SK-N-SH treated with all-trans-retinoic acid at 6 μM for 48 hours (cell line): ENCODE data around the gene TTC23.

Experiments used
- ATAC-seq: fragments of 200-7000 bp; cut with Tn5 transposase; 3 replicates; pipeline ENCODE4 v1.9.1; 2020; ENCODE audit warnings: mild to moderate bottlenecking, moderate library complexity
- ARNTL ChIP-seq: fragments of 450-650 bp; formaldehyde crosslinking; IDR thresholded peaks from 2 replicates; pipeline ENCODE4 v1.5.0; 2020; ENCODE audit warnings: low read depth, mild to moderate bottlenecking, moderate library complexity, borderline replicate concordance
- BACH2 ChIP-seq: fragments of 250-450 bp; sonication (Bioruptor Pico); IDR thresholded peaks from 2 replicates; pipeline ENCODE4 v1.9.0; 2021; ENCODE audit warnings: mild to moderate bottlenecking, borderline replicate concordance
- CSDC2 ChIP-seq: fragments of 250-450 bp; sonication (Bioruptor Pico); IDR thresholded peaks from 2 replicates; pipeline ENCODE4 v1.5.0; 2020; ENCODE audit warnings: mild to moderate bottlenecking, moderate library complexity
- CSRNP3 ChIP-seq: fragments of 250-450 bp; sonication (Bioruptor Pico); IDR thresholded peaks from 2 replicates; pipeline ENCODE4 v1.5.1; 2021; ENCODE audit warnings: mild to moderate bottlenecking, moderate library complexity
- ESRRG ChIP-seq: fragments of 250-450 bp; sonication (Bioruptor Pico); IDR thresholded peaks from 2 replicates; pipeline ENCODE4 v1.6.1; 2021; ENCODE audit warnings: mild to moderate bottlenecking
- GLIS3 ChIP-seq: fragments of 250-450 bp; sonication (Bioruptor Pico); IDR thresholded peaks from 2 replicates; pipeline ENCODE4 v1.5.0; 2020; ENCODE audit warnings: mild to moderate bottlenecking, moderate library complexity
- OSR1 ChIP-seq: fragments of 250-450 bp; sonication (Bioruptor Pico); IDR thresholded peaks from 2 replicates; pipeline ENCODE4 v1.8.0; 2022; ENCODE audit warnings: moderate library complexity, mild to moderate bottlenecking, inconsistent platforms
- PATZ1 ChIP-seq: fragments of 250-450 bp; sonication (Bioruptor Pico); IDR thresholded peaks from 2 replicates; pipeline ENCODE4 v1.8.0; 2020; ENCODE audit warnings: mild to moderate bottlenecking, moderate library complexity, borderline replicate concordance
- POU6F1 ChIP-seq: fragments of 250-450 bp; sonication (Bioruptor Pico); IDR thresholded peaks from 2 replicates; pipeline ENCODE4 v1.8.0; 2021; ENCODE audit warnings: low read depth, mild to moderate bottlenecking, moderate library complexity, borderline replicate concordance
- RARB ChIP-seq: fragments of 250-450 bp; sonication (Bioruptor Pico); IDR thresholded peaks from 2 replicates; pipeline ENCODE4 v1.8.0; 2021; ENCODE audit warnings: mild to moderate bottlenecking, moderate library complexity
- SNAI2 ChIP-seq: fragments of 250-450 bp; sonication (Bioruptor Pico); IDR thresholded peaks from 2 replicates; pipeline ENCODE4 v1.5.0; 2020; ENCODE audit warnings: mild to moderate bottlenecking, moderate library complexity
- TCF4 ChIP-seq: fragments of 250-450 bp; sonication (Bioruptor Pico); IDR thresholded peaks from 2 replicates; pipeline ENCODE4 v1.8.0; 2021; ENCODE audit warnings: mild to moderate bottlenecking, moderate library complexity, borderline replicate concordance
- TOX ChIP-seq: fragments of 250-450 bp; sonication (Bioruptor Pico); IDR thresholded peaks from 2 replicates; pipeline ENCODE4 v1.8.0; 2021; ENCODE audit warnings: mild to moderate bottlenecking, moderate library complexity, borderline replicate concordance
- ZC3H10 ChIP-seq: fragments of 250-450 bp; sonication (Bioruptor Pico); IDR thresholded peaks from 2 replicates; pipeline ENCODE4 v1.5.1; 2021; ENCODE audit warnings: mild to moderate bottlenecking, moderate library complexity
- ZFP3 ChIP-seq: fragments of 250-450 bp; sonication (Bioruptor Pico); IDR thresholded peaks from 2 replicates; pipeline ENCODE4 v1.5.0; 2020; ENCODE audit warnings: mild to moderate bottlenecking, moderate library complexity
- ZFP30 ChIP-seq: fragments of 450-650 bp; formaldehyde crosslinking; IDR thresholded peaks from 2 replicates; pipeline ENCODE4 v1.5.0; 2022; ENCODE audit warnings: mild to moderate bottlenecking, moderate library complexity
- ZNF565 ChIP-seq: fragments of 450-650 bp; formaldehyde crosslinking; conservative IDR thresholded peaks from 2 replicates; pipeline ENCODE4 v1.5.0; 2020; ENCODE audit warnings: low read depth, mild to moderate bottlenecking, moderate library complexity
- ZNF70 ChIP-seq: fragments of 450-650 bp; formaldehyde crosslinking; IDR thresholded peaks from 2 replicates; pipeline ENCODE4 v1.5.0; 2020; ENCODE audit warnings: mild to moderate bottlenecking, moderate library complexity
- ZNF8 ChIP-seq: fragments of 450-650 bp; formaldehyde crosslinking; IDR thresholded peaks from 2 replicates; pipeline ENCODE4 v1.5.0; 2020; ENCODE audit warnings: mild to moderate bottlenecking, moderate library complexity

Gene TTC23

GRCh38 chr15:99131441-99132023 is 117.8 kb downstream of the TTC23 start:
- ATAC-seq = no peak
- no peak for TF ChIP-seq SNAI2 (CRISPR knock-in tag)

GRCh38 chr15:99130765-99131440 is 118.5 kb downstream of the TTC23 start:
- no peak for ATAC-seq
- TF ChIP-seq PATZ1 (CRISPR knock-in tag) (no peak), ZC3H10 (CRISPR knock-in tag) (no peak), TCF4 (CRISPR knock-in tag) (no peak), ZNF8 (no peak), ZFP3 (no peak), ZNF70 (CRISPR knock-in tag) (no peak), GLIS3 (CRISPR knock-in tag) (no peak), CSRNP3 (no peak), CSDC2 (CRISPR knock-in tag) (no peak), POU6F1 (CRISPR knock-in tag) (no peak), TOX (CRISPR knock-in tag) (no peak), ARNTL (CRISPR knock-in tag) (no peak), ZFP30 (CRISPR knock-in tag) (no peak), RARB (CRISPR knock-in tag) (no peak), ESRRG (CRISPR knock-in tag) (no peak)

GRCh38 chr15:99130314-99130713 is 119.1 kb downstream of the TTC23 start:
- TF ChIP-seq CSDC2 (CRISPR knock-in tag) = no peak
- TF ChIP-seq ZFP3 = no peak
- TF ChIP-seq, all 23 proteins: peak for 0
- ATAC-seq = no peak

- no peak for ATAC-seq
- no peak for TF ChIP-seq CSDC2 (CRISPR knock-in tag)
- no peak for TF ChIP-seq PATZ1 (CRISPR knock-in tag)
- no peak for TF ChIP-seq TCF4 (CRISPR knock-in tag)
- TF ChIP-seq ZNF565 (CRISPR knock-in tag) = no peak
These were observed 119.7 kb downstream of the TTC23 start for GRCh38 chr15:99129644-99130043.

- ATAC-seq = no peak
- TF ChIP-seq PATZ1 (CRISPR knock-in tag) = no peak
- TF ChIP-seq CSRNP3 = no peak
- TF ChIP-seq TCF4 (CRISPR knock-in tag) = no peak
- no peak for TF ChIP-seq OSR1 (CRISPR knock-in tag)
- TF ChIP-seq ESRRG (CRISPR knock-in tag) = no peak
- no peak for TF ChIP-seq BACH2 (CRISPR knock-in tag)
- no peak for TF ChIP-seq GLIS3 (CRISPR knock-in tag)
- no peak for TF ChIP-seq SNAI2 (CRISPR knock-in tag)
- TF ChIP-seq TOX (CRISPR knock-in tag) = no peak
These were observed 121.0 kb downstream of the TTC23 start for GRCh38 chr15:99128411-99128810.
